Left cardiac atrium (tissue), 4 donors: ENCODE measurements around the gene ARL6IP5. TPM values are rescaled to one million over a fixed set of nuclear protein-coding genes. Genes with fewer than 3 reads are reported as not detected.

Experiments used
- ATAC-seq, 2 donors: fragments of 200-7000 bp; cut with Tn5 transposase; one replicate each; pipeline ENCODE4 v1.9.1; 2020; ENCODE audit warnings: mild to moderate bottlenecking in 2 of 2, moderate library complexity in 2 of 2
- DNase-seq: peaks from one replicate; pipeline ENCODE4 v3.0.0-alpha.2; 2020
- intact Hi-C, 2 donors: fragments of 100-400 bp; cut with DNase I; formaldehyde crosslinking; loops; one replicate each; pipeline versions ENCODE4 v1.14.1 to v1.15.1; 2022 to 2023
- microRNA-seq, 2 donors: library from miRNA; unstranded; fragments of <30 nt; microRNA quantifications; one replicate each; pipeline ENCODE4 v1.2.0, GENCODE V29; 2020
- total RNA-seq, 2 donors: library from RNA; stranded (reverse); fragmentation: NEBNext Ultra II Directional; extraction: Animal tissue kit (Norgen Biotek cat#: 25700); gene quantifications; one replicate each; pipeline ENCODE4 v1.2.1, GENCODE V29; 2021
- donor health status: DM: no; HTN: yes; CAD: no.
- donor health status: DM: no; HTN: yes; CAD: no; lungs with severe emphysema.
- donor health status: DM: yes; HTN: yes; CAD: no.
- donor health status: Dilated cardiomyopathy.

ARL6IP5 gene
- total RNA-seq, 2 donors from 2014 or later, result 165 to 166 TPM

DNA sequence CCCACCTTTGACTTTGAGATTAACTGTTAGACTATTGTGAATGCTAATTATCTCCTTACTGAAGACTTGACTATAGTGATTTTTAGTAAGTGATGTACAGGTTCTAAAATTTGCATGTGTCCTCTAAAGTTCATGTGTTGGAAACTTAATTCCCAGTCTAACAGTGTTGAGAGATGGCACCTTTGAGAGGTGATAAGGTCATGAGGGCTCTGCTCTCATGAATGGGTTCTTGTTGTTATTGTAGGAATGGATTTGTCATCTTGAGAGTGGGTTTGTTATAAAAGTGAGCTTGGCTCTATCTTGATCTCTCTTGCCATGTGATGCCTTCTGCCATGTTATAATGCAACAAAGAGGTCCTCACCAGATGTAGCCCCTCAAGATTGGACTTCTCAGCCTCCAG lies 56.6 kb downstream of the ARL6IP5 start:
- ATAC-seq, result no peak
- no peak for DNase-seq
- intact Hi-C loops, result no loop called here

DNA sequence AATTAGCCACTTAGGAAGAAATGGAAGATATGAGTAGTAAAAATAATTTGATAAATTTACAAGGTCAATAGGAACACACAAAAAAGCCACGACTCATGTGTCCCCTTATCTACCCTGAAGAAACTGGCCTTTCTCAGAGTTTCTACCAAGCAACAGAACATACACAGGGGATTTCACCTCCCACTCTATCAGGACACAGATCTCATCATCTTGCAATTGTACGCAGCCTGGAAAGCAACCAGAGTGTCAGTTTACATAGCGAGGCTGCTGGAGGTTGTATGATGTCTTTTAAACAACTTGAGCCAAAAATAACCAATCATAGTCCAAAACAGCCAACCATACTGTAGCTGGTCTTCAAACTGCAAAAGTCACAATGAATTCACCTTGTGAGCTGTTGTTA lies 57.4 kb downstream of the ARL6IP5 start:
- no peak for ATAC-seq
- intact Hi-C loops, result no loop called here
- DNase-seq, result no peak

DNA sequence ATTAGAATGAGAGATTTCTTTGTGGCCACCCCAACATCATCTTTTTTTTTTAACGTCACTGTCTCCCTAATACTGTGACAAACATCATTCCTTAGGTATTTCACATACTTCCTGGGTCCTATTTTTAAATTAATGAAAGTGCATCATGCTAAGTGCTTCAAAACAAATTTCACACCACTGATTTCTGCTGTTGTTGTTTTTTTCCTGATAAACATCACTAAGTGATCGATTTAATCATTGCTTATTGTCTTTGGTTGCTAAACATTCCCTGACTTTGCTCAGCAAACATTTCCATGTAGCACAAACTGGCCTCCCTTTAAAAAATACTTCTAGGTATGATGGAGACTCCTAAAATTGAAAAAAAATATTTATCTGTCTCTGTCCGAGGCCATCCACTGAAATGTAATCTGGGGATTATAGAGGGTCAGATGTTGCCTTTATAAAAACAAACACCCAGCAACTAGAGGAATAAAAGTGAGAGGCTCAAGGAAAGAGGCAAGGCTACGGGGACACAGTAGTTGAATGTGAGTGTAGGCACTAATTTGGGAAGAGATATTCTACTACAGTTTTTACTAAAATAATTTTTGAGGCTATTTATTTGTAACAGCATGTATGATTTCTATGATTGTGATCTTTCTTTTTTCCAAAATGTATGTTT lies 58.2 kb downstream of the ARL6IP5 start:
- no peak for DNase-seq
- intact Hi-C loops, result no loop called here
- no peak for ATAC-seq

DNA sequence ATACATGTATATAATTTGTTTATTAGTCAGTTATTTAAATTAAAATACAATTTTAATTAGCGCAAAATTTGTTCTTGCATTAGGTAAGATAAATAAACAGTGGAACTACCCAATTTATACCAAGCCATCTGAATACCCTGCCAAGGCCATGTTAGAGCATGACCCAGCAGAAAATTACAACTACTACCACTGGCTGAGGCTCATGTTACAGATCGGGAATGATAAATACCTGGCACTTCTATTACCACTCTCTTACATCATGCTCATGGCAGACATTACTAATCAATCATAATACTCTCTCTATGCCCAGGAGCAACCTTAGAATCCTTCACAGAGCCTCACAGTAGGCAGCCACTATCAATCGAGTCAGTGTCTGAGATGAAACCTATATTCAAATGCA lies 58.9 kb downstream of the ARL6IP5 start:
- DNase-seq, result no peak
- ATAC-seq, result no peak
- intact Hi-C loops, result no loop called here

DNA sequence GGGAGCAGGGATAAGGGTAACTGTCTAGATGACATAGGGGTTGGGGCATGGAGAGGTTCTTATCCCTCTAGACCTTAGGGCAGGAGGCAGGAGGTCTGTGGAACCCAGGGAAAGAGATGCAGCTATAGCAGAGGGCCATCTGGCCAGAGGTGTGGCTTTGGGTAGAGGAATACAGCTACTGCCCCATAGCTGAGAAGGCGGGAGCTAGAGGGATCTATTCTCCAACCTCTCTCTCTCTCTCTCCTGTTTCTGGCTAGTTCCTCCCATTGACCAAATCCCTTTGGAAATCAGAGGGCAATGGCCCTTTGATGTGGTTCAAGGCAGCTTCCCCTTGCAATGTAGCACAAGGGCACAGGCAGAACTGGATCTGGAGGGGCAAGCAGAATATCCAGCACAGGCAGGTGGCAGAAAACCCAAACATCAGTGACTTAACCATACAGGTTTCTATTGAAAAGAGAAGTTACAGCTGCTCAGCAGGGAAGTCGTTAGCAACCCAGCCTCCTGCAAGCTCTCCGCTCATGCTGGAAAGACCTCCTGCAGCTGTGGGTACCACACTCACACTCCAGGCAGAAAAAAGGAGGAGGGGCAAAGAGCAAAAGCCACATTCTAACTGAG lies 60.0 kb downstream of the ARL6IP5 start:
- DNase-seq (no peak), ATAC-seq (no peak)
- intact Hi-C loops, result no loop called here

DNA sequence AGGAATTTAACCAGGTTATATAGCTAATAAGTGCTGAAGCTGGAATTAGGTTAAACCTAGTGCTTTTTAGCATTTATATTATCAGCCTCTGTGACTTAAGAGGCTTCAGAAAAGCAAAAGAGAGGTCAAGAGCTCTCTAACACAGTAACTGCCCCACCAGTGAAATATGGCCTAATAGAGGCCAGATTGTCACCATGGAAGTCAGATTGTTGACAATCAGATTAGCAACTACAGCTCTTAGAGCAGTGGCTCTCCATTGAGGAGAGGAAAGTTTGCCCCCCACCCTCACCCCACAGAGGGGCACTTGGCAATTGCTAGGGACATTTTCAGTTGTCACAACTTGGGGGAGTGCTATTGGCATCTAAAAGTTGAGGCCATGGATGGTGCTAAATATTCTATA lies 61.0 kb downstream of the ARL6IP5 start:
- ATAC-seq, result no peak
- intact Hi-C loops, result no loop called here
- no peak for DNase-seq

DNA sequence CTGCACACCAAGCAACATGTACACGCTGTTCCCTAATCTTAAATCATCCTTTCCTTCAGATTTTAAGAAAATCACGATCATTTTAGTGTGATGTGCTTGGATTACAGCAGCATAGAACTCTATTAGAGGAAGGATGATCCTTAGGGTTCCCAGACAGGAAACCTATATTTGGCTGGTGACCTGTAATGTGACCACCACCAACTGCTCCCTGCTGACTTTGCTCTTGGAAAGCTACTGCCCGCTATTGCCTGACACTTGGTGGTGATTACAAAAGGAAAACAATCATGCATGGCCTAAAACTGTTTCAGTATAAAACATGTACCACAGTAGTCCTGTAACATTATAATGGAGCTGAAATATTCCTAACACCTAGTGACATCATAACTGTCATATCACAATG lies 64.8 kb downstream of the ARL6IP5 start:
- ATAC-seq (no peak), DNase-seq (no peak)
- intact Hi-C loops, result no loop called here

Small RNA genes within 50 kb of the gene (microRNA-seq; reads per million reads assigned to microRNA genes)
- gene MIR3136, result 0.54 to 0.81 reads per million in 2 donors

Other genes starting within 250 kb of the ARL6IP5 start
- not detected for gene TAFA4, start 152.4 kb upstream of the ARL6IP5 start, total RNA-seq
- 10 to 100 TPM; 34.8 to 58.9 TPM for gene EOGT, start 71.3 kb upstream of the ARL6IP5 start, total RNA-seq
- gene TMF1, start 32.6 kb upstream of the ARL6IP5 start, total RNA-seq, result 10 to 100 TPM; 21.4 to 29.6 TPM
- 10 to 100 TPM; 55.0 to 56.8 TPM for gene UBA3, start 4.6 kb upstream of the ARL6IP5 start, total RNA-seq
- 10 to 100 TPM; 49.2 to 52.8 TPM for gene LMOD3, start 37.7 kb downstream of the ARL6IP5 start, total RNA-seq